ENCODE data around the gene PPP1R14D.

PPP1R14D gene

GRCh38 chr15:40808861-40809450, 19.6 kb downstream of the PPP1R14D start:
- no peak overlapping the region for H3K4me3 ChIP-seq (ENCODE audit: low read depth, low read length)
- DNase-seq (ENCODE audit: low read depth): no peak

GRCh38 chr15:40807888-40808461, 20.5 kb downstream of the PPP1R14D start:
- H3K4me3 ChIP-seq (ENCODE audit: low read depth, low read length): peak overlapping the region; percentile 97
- TF ChIP-seq MAX (IDR thresholded peaks at IDR 0.05; ENCODE audit: low read depth, low read length) (no peak), MYC (IDR thresholded peaks at IDR 0.05; ENCODE audit: low read depth, low read length) (no peak), POLR2A (IDR thresholded peaks at IDR 0.05; ENCODE audit: extremely low read depth, insufficient read length) (no peak), CTCF (IDR thresholded peaks at IDR 0.05; ENCODE audit: low read depth, low read length) (no peak)
- DNase-seq (ENCODE audit: low read depth): peak; percentile 42

More at GRCh38 chr15:40808861-40809450, 19.6 kb downstream of the PPP1R14D start:
- TF ChIP-seq MYC (IDR thresholded peaks at IDR 0.05; ENCODE audit: low read depth, low read length) (no peak), MAX (IDR thresholded peaks at IDR 0.05; ENCODE audit: low read depth, low read length) (no peak), CTCF (IDR thresholded peaks at IDR 0.05; ENCODE audit: low read depth, low read length) (no peak), POLR2A (IDR thresholded peaks at IDR 0.05; ENCODE audit: extremely low read depth, insufficient read length) (no peak)

GRCh38 chr15:40807028-40807887, 21.2 kb downstream of the PPP1R14D start, which contains the start of the genes DNAJC17 and ZFYVE19:
DNAJC17 (minus strand) TSS chr15:40807473; CDS start chr15:40807446, 27 bp downstream.
ZFYVE19 (plus strand) TSS chr15:40807089; CDS start chr15:40807590, 501 bp downstream.
- peak; percentile 99 for DNase-seq (ENCODE audit: low read depth)
- peak within 1 kb of the TSS; percentile 97 for H3K4me3 ChIP-seq (ENCODE audit: low read depth, low read length)
- TF ChIP-seq MAX (IDR thresholded peaks at IDR 0.05; ENCODE audit: low read depth, low read length): peak; percentile 48; the same call in 1 of the 2 replicates
- TF ChIP-seq MYC (IDR thresholded peaks at IDR 0.05; ENCODE audit: low read depth, low read length): peak; percentile 87
- TF ChIP-seq POLR2A (IDR thresholded peaks at IDR 0.05; ENCODE audit: extremely low read depth, insufficient read length): peak; percentile 76
- no peak for TF ChIP-seq CTCF (IDR thresholded peaks at IDR 0.05; ENCODE audit: low read depth, low read length)

- H3K4me3 ChIP-seq (ENCODE audit: low read depth, low read length): peak overlapping the region; percentile 97
- TF ChIP-seq CTCF (IDR thresholded peaks at IDR 0.05; ENCODE audit: low read depth, low read length) (no peak), MAX (IDR thresholded peaks at IDR 0.05; ENCODE audit: low read depth, low read length) (no peak; the same call in 1 of the 2 replicates), POLR2A (IDR thresholded peaks at IDR 0.05; ENCODE audit: extremely low read depth, insufficient read length) (no peak), MYC (IDR thresholded peaks at IDR 0.05; ENCODE audit: low read depth, low read length) (no peak)
- no peak for DNase-seq (ENCODE audit: low read depth)
Observed at GRCh38 chr15:40806672-40807027, 21.9 kb downstream of the PPP1R14D start.

- TF ChIP-seq MYC (IDR thresholded peaks at IDR 0.05; ENCODE audit: low read depth, low read length): no peak
- no peak for TF ChIP-seq CTCF (IDR thresholded peaks at IDR 0.05; ENCODE audit: low read depth, low read length)
- no peak for TF ChIP-seq POLR2A (IDR thresholded peaks at IDR 0.05; ENCODE audit: extremely low read depth, insufficient read length)
- TF ChIP-seq MAX (IDR thresholded peaks at IDR 0.05; ENCODE audit: low read depth, low read length): no peak
- DNase-seq (ENCODE audit: low read depth): no peak
- no peak overlapping the region for H3K4me3 ChIP-seq (ENCODE audit: low read depth, low read length)
Observed at GRCh38 chr15:40803688-40804087, 24.8 kb downstream of the PPP1R14D start.
